Hepatocyte (in vitro differentiated cells): ENCODE measurements around the gene PLCXD3. TPM values are rescaled to one million over a fixed set of nuclear protein-coding genes. Genes with fewer than 3 reads are reported as not detected.
"Not testable (repeated sequence)": the region's sequence is repeated elsewhere in the genome, so short reads cannot be mapped to it uniquely, and the experiment has no call there.

Experiments
- DNase-seq: peaks from one replicate; pipeline ENCODE4 v3.0.0-alpha.2; 2016; ENCODE audit warnings: low spot score
- H2AFZ ChIP-seq: fragments of 200-600 bp; sonication (generic); 2 replicates; pipeline ENCODE4 v1.6.0; 2016; ENCODE audit warnings: antibody characterized with exemption, mild to moderate bottlenecking
- H3K27ac ChIP-seq: fragments of 200-600 bp; sonication (generic); 2 replicates; pipeline ENCODE4 v1.5.1; 2016; ENCODE audit warnings: mild to moderate bottlenecking
- H3K27me3 ChIP-seq: fragments of 200-600 bp; sonication (generic); 2 replicates; pipeline ENCODE4 v1.6.1; 2016
- H3K36me3 ChIP-seq: fragments of 200-600 bp; sonication (generic); replicated peaks from 2 replicates; pipeline ENCODE4 v1.5.1; 2016; ENCODE audit warnings: low read depth; ENCODE audit not compliant: insufficient read depth
- H3K4me1 ChIP-seq: fragments of 200-600 bp; sonication (generic); 2 replicates; pipeline ENCODE4 v1.5.1; 2016; ENCODE audit warnings: mild to moderate bottlenecking, moderate library complexity; ENCODE audit not compliant: insufficient read depth
- H3K4me2 ChIP-seq: fragments of 200-600 bp; sonication (generic); 2 replicates; pipeline ENCODE4 v1.6.0; 2016
- H3K4me3 ChIP-seq: fragments of 200-600 bp; sonication (generic); 2 replicates; pipeline ENCODE4 v1.5.1; 2016; ENCODE audit warnings: mild to moderate bottlenecking
- H3K79me2 ChIP-seq: fragments of 200-600 bp; sonication (generic); 2 replicates; pipeline ENCODE4 v1.6.0; 2017; ENCODE audit warnings: mild to moderate bottlenecking
- H3K9me2 ChIP-seq: fragments of 200-600 bp; sonication (generic); replicated peaks from 2 replicates; pipeline ENCODE4 v1.6.0; 2017; ENCODE audit warnings: mild to moderate bottlenecking; ENCODE audit not compliant: insufficient read depth
- H3K9me3 ChIP-seq: fragments of 200-600 bp; sonication (generic); 2 replicates; pipeline ENCODE4 v1.5.1; 2016; ENCODE audit warnings: low read depth, mild to moderate bottlenecking
- H4K20me1 ChIP-seq: fragments of 200-600 bp; sonication (generic); 2 replicates; pipeline ENCODE4 v1.6.0; 2016; ENCODE audit warnings: mild to moderate bottlenecking; ENCODE audit not compliant: insufficient read depth, poor library complexity, severe bottlenecking
- CTCF ChIP-seq: fragments of 200-600 bp; sonication (generic); IDR thresholded peaks from 2 replicates; pipeline ENCODE4 v1.5.1; 2016; ENCODE audit warnings: antibody characterized with exemption, mild to moderate bottlenecking; ENCODE audit not compliant: poor library complexity
- EZH2 ChIP-seq: fragments of 200-600 bp; sonication (generic); IDR thresholded peaks from 2 replicates; pipeline ENCODE4 v1.6.1; 2016; ENCODE audit warnings: antibody characterized with exemption, mild to moderate bottlenecking, borderline replicate concordance
- EZH2phosphoT487 ChIP-seq: fragments of 200-600 bp; sonication (generic); IDR thresholded peaks from one replicate; pipeline ENCODE4 v1.6.1; 2018; ENCODE audit warnings: antibody characterized with exemption, mild to moderate bottlenecking, low read depth, moderate library complexity; ENCODE audit not compliant: unreplicated experiment, severe bottlenecking
- WGBS: methylation state at CpG from one replicate; pipeline ENCODE4 v1.1.6; 2016; ENCODE audit warnings: low lambda C conversion rate; ENCODE audit errors: missing lambda C conversion rate; 5-methylcytosine and 5-hydroxymethylcytosine counted together
- polyA plus RNA-seq: library from polyadenylated mRNA; unstranded; fragments of >200 nt; fragmentation: Nextera tagmentation; extraction: Ambion mirVana; gene quantifications from 2 replicates; pipeline ENCODE4 v1.2.1, GENCODE V29; 2016
- total RNA-seq: library from RNA; depleted of rRNA; stranded (reverse); fragments of >200 nt; gene quantifications from 2 replicates; pipeline ENCODE4 v1.2.3, GENCODE V29; 2014

The PLCXD3 gene
- total and polyA plus RNA-seq, 2 experiments from 2014 or later, result 0.47 to 2.2 TPM

GRCh38 chr5:41334221-41334620, 176.2 kb downstream of the PLCXD3 start:
- no peaks in the 10 kb centered on the region for H3K36me3 ChIP-seq
- no peaks in the 10 kb centered on the region for H3K27me3 ChIP-seq
- no peaks in the 10 kb centered on the region for H4K20me1 ChIP-seq
- no peak for DNase-seq
- TF ChIP-seq CTCF, result no peak
- no peak for TF ChIP-seq EZH2
- TF ChIP-seq EZH2phosphoT487, result no peak
- H2AFZ ChIP-seq, result no peak overlapping the region
- H3K27ac ChIP-seq, result peak overlapping the region; percentile 70
- H3K4me2 ChIP-seq, result peak overlapping the region; percentile 41
- WGBS, result 30% methylated on average over 1 of the region's 1 CpG
- H3K9me3 ChIP-seq, result no peaks in the 10 kb centered on the region
- H3K4me1 ChIP-seq, result no peaks in the 10 kb centered on the region
- no peaks in the 10 kb centered on the region for H3K9me2 ChIP-seq
- H3K79me2 ChIP-seq, result no peaks in the 10 kb centered on the region
- H3K4me3 ChIP-seq, result no peak overlapping the region

- no peaks in the 10 kb centered on the region for H3K4me1 ChIP-seq
- H3K4me3 ChIP-seq, result no peak overlapping the region
- H3K27me3 ChIP-seq, result no peaks in the 10 kb centered on the region
- no peak for DNase-seq
- H3K36me3 ChIP-seq, result no peaks in the 10 kb centered on the region
- H3K9me3 ChIP-seq, result no peaks in the 10 kb centered on the region
- no peaks in the 10 kb centered on the region for H3K79me2 ChIP-seq
- no peaks in the 10 kb centered on the region for H3K9me2 ChIP-seq
- no peak overlapping the region for H3K4me2 ChIP-seq
- WGBS, result 87% methylated on average over 2 of the region's 2 CpGs
- H2AFZ ChIP-seq, result no peak overlapping the region
- H3K27ac ChIP-seq, result no peak overlapping the region
- TF ChIP-seq EZH2phosphoT487 (no peak), EZH2 (no peak), CTCF (no peak)
- no peaks in the 10 kb centered on the region for H4K20me1 ChIP-seq
These were observed 185.3 kb downstream of the PLCXD3 start for GRCh38 chr5:41325074-41325473.

GRCh38 chr5:41322826-41323225, 187.6 kb downstream of the PLCXD3 start:
- H3K4me2 ChIP-seq, H3K9me2 ChIP-seq, H3K36me3 ChIP-seq, H3K4me1 ChIP-seq, H3K27me3 ChIP-seq, H3K4me3 ChIP-seq, H3K27ac ChIP-seq, H3K9me3 ChIP-seq, DNase-seq, H2AFZ ChIP-seq, H3K79me2 ChIP-seq, H4K20me1 ChIP-seq: not testable (repeated sequence)
- 82% methylated on average over 3 of the region's 3 CpGs for WGBS

GRCh38 chr5:41312478-41313060, 197.8 kb downstream of the PLCXD3 start:
- H3K9me3 ChIP-seq, result no peaks in the 10 kb centered on the region
- H2AFZ ChIP-seq, result no peak overlapping the region
- no peak overlapping the region for H3K4me3 ChIP-seq
- H3K4me1 ChIP-seq, result no peaks in the 10 kb centered on the region
- H3K27ac ChIP-seq, result no peak overlapping the region
- H4K20me1 ChIP-seq, result no peaks in the 10 kb centered on the region
- no peaks in the 10 kb centered on the region for H3K79me2 ChIP-seq
- DNase-seq, result no peak
- no peak overlapping the region for H3K4me2 ChIP-seq
- H3K36me3 ChIP-seq, result no peaks in the 10 kb centered on the region
- H3K27me3 ChIP-seq, result no peaks in the 10 kb centered on the region
- H3K9me2 ChIP-seq, result no peaks in the 10 kb centered on the region
- no CpG with 5 or more reads among the region's 1 CpG for WGBS
- TF ChIP-seq EZH2phosphoT487, result no peak
- TF ChIP-seq CTCF, result no peak
- no peak for TF ChIP-seq EZH2
